GM18508 (cell line): ENCODE results near the gene GRK2.
"Not testable (repeated sequence)": the region's sequence is repeated elsewhere in the genome, so short reads cannot be mapped to it uniquely, and the experiment has no call there.

ENCODE experiments used
- ATAC-seq: cut with Tn5 transposase; IDR thresholded peaks from one replicate; pipeline ENCODE4 v1.9.1; 2021; ENCODE audit warnings: moderate number of reproducible peaks; ENCODE audit not compliant: insufficient read depth, unreplicated experiment

Gene GRK2

GRCh38 chr11:67310246-67311050 lies 44.2 kb downstream of the GRK2 start:
- ATAC-seq, result no peak

DNA sequence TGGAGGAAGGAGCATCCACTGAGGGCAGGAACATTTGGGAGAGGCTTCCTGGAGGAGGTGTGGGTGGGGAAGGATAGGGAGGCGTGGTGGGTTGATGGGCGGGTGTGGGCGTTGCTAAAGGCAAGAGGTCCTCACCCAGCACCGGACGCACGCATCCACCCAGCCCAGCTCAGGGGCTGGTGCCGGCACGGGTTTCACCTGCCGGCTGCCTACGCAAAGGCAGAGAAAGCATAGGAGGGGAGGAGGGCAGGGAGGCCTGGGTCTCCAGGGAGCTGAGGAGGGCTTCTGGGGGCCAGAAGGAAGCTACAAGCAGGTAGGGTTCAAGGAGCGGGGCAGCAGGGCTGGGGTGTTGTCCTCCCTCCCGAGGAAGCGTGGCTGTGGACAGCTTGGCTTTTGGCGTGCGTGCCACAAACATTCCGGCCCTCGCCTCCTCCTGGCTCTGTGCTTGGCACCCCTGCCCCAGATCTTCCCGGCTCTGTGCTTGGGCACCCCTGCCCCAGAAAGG lies 44.8 kb downstream of the GRK2 start:
- no peak for ATAC-seq

DNA sequence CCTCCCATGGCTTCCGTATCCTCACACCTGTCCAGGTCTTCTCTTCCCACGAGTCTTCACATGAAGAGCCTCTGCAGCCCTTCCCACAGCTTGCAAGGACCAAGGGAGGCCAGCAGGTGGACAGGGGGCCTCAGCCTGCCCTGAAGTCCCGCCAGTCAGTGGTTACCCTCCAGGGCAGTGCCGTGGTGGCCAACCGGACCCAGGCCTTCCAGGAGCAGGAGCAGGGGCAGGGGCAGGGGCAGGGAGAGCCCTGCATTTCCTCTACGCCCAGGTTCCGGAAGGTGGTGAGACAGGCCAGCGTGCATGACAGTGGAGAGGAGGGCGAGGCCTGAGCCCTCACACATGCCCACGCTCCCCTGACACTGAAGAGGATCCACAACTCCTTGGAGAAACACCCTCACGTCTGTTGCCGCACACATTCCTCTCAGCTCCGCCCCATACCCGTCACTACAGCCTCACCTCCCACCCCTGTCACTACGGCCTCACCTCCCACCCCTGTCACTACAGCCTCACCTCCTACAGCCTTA lies 45.3 kb downstream of the GRK2 start:
- ATAC-seq, result no peak

DNA sequence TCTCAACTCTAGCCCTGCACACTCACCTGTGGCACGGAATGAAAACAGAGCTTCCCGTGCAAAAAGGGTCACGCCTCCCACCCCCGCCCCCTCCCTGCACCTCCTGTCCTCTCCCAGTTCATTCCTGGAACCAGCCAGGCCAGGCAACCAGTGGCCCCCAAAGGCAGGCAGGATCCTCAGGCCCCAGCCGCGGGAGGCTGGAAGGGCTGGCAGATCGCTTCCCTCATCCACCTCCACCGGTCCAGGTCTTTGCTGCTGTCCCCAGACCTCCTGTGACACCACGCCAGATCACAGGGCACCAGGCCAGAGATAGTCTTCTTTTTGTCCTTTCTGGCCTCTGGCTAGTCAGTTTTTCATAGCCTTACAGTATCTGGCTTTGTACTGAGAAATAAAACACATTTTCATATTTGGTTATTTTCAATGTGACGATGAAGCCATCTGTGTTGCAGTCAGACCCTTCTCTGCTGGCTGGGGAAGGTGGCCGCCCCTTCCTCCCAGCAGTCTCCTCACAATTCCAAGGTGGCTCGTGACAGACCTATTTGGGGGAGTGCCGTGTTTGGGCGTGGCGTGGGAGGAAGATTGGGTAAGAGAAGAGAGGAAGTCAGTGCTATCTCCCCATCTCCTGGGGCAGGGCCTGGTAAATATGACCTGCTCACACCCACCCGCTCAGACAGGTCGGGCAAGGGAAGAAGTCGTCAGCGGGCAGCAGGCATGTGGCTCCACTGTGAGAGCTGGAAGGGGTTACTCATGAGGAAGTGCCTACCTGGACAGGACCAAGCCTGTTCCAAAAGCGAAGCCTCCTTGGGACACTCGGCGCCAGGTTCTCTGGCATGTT lies 46.1 kb downstream of the GRK2 start:
- ATAC-seq, result no peak

DNA sequence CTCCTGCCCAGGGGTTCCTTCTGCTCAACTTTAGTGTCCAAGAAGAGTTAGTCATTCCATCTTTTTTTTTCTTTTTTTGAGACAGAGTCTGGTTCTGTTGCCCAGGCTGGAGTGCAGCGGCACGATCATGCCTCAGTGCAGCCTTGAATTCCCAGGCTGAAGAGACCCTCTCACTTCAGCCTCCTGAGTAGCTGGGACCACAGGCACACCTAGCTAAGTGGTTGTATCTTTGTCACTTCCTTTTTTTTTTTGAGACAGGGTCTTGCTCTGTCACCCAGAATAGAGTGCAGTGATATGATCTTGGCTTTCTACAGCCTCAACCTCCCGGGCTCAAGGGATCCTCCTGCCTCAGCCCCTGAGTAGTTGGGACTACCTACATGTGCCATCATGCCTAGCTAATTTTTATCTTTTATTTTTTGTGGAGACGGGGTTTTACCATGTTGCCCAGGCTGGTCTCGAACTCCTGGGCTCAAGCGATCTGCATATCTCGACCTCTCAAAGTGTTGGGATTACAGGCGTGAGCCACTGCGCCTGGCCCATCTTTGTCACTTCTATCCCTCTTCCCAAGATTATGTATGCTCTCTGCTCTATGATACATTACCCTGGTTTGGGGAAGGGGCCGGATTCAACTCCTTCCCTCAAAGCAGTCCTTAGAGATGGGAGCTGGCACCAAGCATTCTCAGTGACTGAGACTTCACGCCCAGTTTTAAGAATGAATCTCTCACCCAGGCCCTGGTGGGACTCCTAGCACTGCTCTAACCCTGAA lies 47.0 kb downstream of the GRK2 start:
- ATAC-seq, result no peak

GRCh38 chr11:67314218-67314617 lies 47.9 kb downstream of the GRK2 start:
- ATAC-seq, result no peak

DNA sequence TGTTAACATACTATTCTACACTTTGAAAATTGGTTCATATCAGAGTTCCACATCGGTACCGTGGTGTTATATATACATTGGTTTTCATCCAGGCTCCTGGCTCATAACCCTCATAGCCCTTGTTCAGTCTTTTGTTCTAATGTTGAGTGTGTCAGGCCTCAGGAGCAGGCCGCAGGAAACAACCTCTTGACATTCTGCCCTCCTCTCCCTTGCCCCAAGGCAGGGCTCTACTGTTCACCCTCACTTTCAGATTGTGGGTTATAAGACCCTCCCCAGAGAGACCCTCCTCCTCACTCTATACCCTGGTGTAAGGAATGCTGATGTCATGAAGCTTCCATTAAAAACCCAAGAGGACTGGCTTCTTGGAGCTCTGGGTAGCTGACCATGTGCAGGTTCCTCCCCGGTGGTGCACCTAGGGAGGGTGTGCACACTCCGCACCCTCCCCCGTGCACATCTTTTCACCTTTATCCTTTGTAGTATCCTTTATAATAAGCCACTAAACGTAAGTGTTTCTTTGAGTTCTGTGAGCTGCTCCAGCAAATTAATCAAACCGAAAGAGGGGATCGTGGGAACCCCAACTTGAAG lies 49.1 kb downstream of the GRK2 start:
- no peak for ATAC-seq

DNA sequence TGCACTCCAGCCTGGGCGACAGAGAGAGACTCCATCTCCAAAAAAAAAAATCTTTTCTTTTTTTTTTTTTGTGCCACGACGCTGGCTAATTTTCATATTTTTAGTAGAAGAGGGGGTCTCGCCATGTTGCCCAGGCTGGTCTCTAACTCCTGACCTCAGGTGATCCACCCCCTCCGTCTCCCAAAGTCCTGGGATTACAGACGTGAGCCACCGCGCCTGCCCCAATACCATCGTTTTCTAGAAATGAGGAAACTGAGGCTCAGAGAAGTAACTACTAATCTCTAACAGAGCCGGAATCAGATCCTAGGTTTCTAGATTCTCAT lies 50.6 kb downstream of the GRK2 start:
- ATAC-seq, result no peak

- ATAC-seq, result peak; percentile 67
Measured at GRCh38 chr11:67317205-67317887, 51.1 kb downstream of the GRK2 start.

DNA sequence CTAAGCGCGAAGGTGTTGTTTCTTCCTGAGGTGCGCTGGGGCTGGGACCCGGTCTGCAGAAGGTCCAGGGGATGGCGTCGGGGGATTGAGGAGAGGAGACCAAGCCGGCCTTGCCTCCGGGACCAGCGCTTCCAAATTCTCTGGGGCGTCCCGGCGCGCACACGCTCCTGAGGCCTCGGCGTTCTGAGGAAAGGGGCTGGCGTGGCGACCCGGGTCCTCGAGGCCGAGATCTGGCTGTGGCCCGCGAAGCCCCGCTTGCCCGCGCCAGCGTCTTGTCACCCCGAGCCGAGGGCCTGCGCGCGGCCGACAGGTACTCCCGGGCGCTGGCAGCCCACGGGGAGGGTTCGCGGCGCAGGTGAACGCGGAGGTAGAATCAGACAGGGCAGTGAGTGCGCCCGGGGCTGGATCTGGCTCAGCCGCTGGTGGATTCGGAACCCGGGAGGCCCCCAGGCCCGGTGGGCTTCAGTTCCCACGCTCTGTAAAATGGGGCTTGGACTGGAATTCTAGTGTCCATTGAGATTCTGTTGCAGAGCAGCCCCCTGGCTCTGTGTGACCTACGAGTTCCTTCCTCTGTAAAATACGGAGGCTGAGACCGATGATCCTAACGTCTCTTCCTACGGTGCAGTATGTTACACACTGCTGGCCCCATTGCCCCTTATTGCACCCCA lies 51.7 kb downstream of the GRK2 start:
- no peak for ATAC-seq

- ATAC-seq, result not testable (repeated sequence)
Measured at GRCh38 chr11:67318876-67319275, 52.6 kb downstream of the GRK2 start.

GRCh38 chr11:67320011-67320410 lies 53.7 kb downstream of the GRK2 start:
- ATAC-seq, result no peak

GRCh38 chr11:67320691-67321090 lies 54.4 kb downstream of the GRK2 start:
- ATAC-seq, result no peak

- ATAC-seq, result no peak
Measured at GRCh38 chr11:67321313-67321871, 55.1 kb downstream of the GRK2 start.

DNA sequence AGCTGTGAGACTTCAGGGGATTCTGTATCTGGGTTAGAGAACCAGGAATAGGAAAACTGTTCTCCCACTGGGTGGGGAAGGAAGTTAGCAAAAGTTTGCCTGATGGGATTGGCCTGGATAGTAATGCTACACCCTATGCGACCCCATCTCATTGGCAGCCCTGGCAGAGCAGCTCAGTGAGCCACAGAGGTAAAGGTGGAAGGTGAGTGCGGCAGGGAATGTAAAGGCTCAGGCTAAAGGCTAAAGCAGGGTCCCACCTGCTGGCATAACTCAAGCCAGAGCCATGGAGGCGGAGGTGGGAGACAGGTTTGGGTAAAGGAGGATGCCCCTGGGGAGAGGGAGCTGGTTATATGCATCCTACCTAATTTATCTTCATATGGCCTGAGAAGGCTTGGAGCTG lies 55.8 kb downstream of the GRK2 start:
- no peak for ATAC-seq

GRCh38 chr11:67323526-67323925 lies 57.3 kb downstream of the GRK2 start:
- ATAC-seq, result no peak

DNA sequence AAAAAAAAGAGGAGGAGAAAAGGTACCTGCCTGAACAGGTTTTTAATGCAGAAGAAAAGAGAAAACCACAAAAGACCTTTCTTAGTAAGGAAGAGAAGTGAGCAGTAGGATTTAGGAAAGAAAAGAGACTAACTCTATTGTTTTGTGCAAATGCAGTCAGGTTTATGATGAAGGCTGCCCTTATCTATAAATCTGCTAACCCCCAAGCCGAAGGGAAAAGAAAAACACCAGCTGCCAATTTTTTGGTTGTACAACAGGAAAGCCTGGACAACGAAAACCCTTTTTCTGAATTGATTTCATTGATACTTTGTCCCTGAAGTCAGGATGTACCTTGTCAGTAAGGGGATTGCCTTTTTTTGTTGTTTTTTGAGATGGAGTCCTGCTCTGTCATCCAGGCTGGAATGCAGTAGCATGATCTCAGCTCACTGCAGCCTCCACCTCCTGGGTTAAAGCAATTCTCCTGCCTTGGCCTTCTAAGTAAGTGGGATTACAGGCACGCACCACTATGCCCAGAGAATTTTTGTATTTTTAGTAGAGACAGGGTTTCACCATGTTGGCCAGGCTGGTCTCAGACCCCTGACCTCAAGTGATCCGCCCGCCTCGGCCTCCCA lies 65.9 kb downstream of the GRK2 start:
- no peak for ATAC-seq
